ENCODE measurements around the gene CCT6A.
"Not testable (repeated sequence)": the region's sequence is repeated elsewhere in the genome, so short reads cannot be mapped to it uniquely, and the experiment has no call there.

The CCT6A gene

DNA sequence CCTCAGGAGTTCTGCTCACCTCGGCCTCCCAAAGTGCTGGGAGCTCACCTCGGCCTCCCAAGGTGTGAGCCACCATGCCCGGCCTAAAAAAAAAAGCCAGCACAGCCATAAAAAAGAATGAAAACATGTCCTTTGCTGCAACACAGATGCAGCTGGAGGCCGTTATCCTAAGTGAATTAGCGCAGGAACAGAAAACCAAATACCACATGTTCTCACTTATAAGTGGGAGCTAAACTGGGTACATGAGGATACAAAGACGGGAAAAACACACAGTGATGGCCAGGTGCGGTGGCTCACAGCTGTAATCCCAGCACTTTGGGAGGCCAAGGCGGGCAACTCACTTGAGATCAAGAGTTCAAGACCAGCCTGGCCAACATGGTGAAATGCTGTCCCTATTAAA is 21.2 kb upstream of the CCT6A start:
- H3K4me1 ChIP-seq (ENCODE audit: control insufficient read depth, insufficient read depth, low read length, poor library complexity, severe bottlenecking) = peaks cover 5% of the 10 kb centered on the region
- H3K36me3 ChIP-seq (ENCODE audit: control insufficient read depth, insufficient read depth, low read length) = peaks cover 58% of the 10 kb centered on the region
- WGBS, 2 experiments (ENCODE audit: insufficient coverage in 2 of 2) = 85 to 89% methylated on average over 4 to 5 of the region's 8 CpGs
- H3K9me3 ChIP-seq (ENCODE audit: control insufficient read depth, low read length) = no peaks in the 10 kb centered on the region
- no peak overlapping the region for H3K4me3 ChIP-seq (ENCODE audit: extremely low read depth, insufficient read depth, low read length, poor library complexity, severe bottlenecking)
- H3K27ac ChIP-seq (ENCODE audit: low read depth, low read length, severe bottlenecking) = no peak overlapping the region

DNA sequence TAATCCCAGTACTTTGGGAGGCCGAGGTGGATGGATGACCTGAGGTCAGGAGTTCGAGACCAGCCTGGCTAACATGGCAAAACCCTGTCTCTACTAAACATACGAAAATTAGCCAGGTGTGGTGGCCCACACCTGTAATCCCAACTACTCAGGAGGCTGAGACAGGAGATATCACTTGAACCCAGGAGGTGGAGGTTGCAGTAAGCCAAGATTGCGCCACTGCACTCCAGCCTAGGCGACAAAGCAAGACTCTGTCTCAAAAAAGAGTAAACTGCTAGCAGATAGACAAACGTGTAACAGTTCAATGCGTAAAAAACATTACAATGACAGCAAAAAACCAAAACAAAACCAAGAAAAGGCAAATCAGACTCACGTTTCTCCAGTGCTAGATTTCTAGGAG is 20.0 kb upstream of the CCT6A start:
- not testable (repeated sequence) for H3K9me3 ChIP-seq (ENCODE audit: control insufficient read depth, low read length); H3K27ac ChIP-seq (ENCODE audit: low read depth, low read length, severe bottlenecking); H3K4me3 ChIP-seq (ENCODE audit: extremely low read depth, insufficient read depth, low read length, poor library complexity, severe bottlenecking); H3K4me1 ChIP-seq (ENCODE audit: control insufficient read depth, insufficient read depth, low read length, poor library complexity, severe bottlenecking)
- peaks cover 50% of the 10 kb centered on the region for H3K36me3 ChIP-seq (ENCODE audit: control insufficient read depth, insufficient read depth, low read length)
- 93% methylated on average over 6 to 7 of the region's 8 CpGs for WGBS, 2 experiments (ENCODE audit: insufficient coverage in 2 of 2)

DNA sequence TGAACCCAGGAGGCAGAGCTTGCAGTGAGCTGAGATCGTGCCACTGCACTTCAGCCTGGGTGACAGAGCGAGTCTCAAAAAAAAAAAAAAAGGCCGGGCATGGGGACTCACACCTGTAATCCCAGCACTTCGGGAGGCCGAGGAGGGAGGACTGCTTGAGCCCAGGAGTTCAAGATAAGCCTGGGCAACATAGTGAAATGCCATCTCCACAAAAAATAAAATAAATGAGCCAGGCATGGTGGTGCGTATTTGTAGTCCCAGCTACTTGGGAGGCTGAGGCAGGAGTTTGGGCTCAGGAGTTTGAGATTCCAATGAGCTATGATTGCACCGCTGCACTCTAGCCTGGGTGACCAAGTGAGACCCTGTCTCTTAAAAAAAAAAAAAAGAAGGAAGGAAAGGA is 19.0 kb upstream of the CCT6A start:
- peaks cover 40% of the 10 kb centered on the region for H3K36me3 ChIP-seq (ENCODE audit: control insufficient read depth, insufficient read depth, low read length)
- not testable (repeated sequence) for H3K4me3 ChIP-seq (ENCODE audit: extremely low read depth, insufficient read depth, low read length, poor library complexity, severe bottlenecking); H3K9me3 ChIP-seq (ENCODE audit: control insufficient read depth, low read length); H3K27ac ChIP-seq (ENCODE audit: low read depth, low read length, severe bottlenecking); H3K4me1 ChIP-seq (ENCODE audit: control insufficient read depth, insufficient read depth, low read length, poor library complexity, severe bottlenecking)
- WGBS, 2 experiments (ENCODE audit: insufficient coverage in 2 of 2) = 91 to 92% methylated on average over 4 to 5 of the region's 7 CpGs

DNA sequence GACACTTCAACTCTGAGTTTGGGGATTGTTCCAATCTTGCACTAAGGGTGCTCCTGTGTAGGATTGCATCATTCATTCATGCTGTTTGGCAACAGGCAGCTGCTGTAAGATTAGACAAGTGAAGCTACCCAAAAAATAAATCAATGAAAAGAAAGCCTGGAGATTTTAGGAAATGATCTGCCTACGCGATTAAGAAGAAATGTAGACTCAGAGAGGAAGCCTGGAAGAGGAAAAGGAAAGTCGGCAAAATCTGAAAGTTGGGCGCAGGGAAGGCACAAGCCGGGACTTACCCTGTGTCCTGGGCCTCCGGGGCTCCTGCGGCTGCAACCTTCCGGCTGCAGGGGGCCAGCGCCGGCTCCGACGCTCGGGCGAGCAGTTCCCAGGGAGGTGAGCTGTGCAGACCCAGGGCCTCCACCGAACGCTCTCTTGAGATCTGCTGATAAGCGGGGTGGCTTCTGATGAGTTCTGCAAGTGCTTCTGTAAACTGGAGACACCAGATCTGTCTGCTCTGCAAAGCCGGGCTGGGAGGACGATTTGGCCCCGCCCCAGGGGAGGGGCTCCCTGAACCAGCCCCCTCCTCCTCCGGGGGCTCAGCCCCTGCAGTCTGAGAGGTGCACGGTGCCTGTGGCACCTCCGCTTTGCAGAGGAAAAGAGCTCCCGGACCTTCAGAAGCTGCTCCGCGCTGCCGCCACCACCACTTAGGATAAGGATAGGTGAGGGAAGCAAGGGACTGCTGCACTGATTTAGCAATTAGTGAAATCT is 17.7 kb upstream of the CCT6A start:
- peaks cover 34% of the 10 kb centered on the region for H3K36me3 ChIP-seq (ENCODE audit: control insufficient read depth, insufficient read depth, low read length)
- peak overlapping the region; percentile 96 for H3K27ac ChIP-seq (ENCODE audit: low read depth, low read length, severe bottlenecking)
- peaks cover 5% of the 10 kb centered on the region for H3K4me1 ChIP-seq (ENCODE audit: control insufficient read depth, insufficient read depth, low read length, poor library complexity, severe bottlenecking)
- H3K9me3 ChIP-seq (ENCODE audit: control insufficient read depth, low read length) = no peaks in the 10 kb centered on the region
- H3K4me3 ChIP-seq (ENCODE audit: extremely low read depth, insufficient read depth, low read length, poor library complexity, severe bottlenecking) = peak overlapping the region; percentile 56
- 0% methylated on average over 17 to 22 of the region's 27 CpGs for WGBS, 2 experiments (ENCODE audit: insufficient coverage in 2 of 2)

DNA sequence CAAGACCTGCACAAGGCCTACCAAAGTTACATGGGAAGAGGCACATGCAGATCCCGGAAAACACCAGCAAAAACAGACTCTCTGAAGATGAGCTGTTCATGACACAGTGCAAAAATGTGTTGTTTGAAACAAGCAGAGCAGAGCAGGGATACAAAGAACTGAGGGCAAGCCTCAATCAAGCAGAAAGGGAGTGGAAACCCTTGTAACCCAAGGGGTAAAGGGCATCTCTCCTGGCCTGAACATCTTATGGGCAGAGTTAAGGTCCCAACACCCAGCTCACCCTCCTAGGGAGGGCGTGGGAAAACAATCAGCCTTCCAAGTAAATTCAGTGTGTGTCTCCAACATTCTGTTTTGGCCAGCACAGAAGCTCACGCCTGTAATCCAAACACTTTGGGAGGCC is 10.8 kb upstream of the CCT6A start:
- no peaks in the 10 kb centered on the region for H3K4me1 ChIP-seq (ENCODE audit: control insufficient read depth, insufficient read depth, low read length, poor library complexity, severe bottlenecking)
- H3K27ac ChIP-seq (ENCODE audit: low read depth, low read length, severe bottlenecking) = peak overlapping the region; percentile 67
- H3K4me3 ChIP-seq (ENCODE audit: extremely low read depth, insufficient read depth, low read length, poor library complexity, severe bottlenecking) = no peak overlapping the region
- peaks cover 20% of the 10 kb centered on the region for H3K36me3 ChIP-seq (ENCODE audit: control insufficient read depth, insufficient read depth, low read length)
- no peaks in the 10 kb centered on the region for H3K9me3 ChIP-seq (ENCODE audit: control insufficient read depth, low read length)
- WGBS, 2 experiments (ENCODE audit: insufficient coverage in 2 of 2) = 81 to 93% methylated on average over 3 of the region's 3 CpGs

DNA sequence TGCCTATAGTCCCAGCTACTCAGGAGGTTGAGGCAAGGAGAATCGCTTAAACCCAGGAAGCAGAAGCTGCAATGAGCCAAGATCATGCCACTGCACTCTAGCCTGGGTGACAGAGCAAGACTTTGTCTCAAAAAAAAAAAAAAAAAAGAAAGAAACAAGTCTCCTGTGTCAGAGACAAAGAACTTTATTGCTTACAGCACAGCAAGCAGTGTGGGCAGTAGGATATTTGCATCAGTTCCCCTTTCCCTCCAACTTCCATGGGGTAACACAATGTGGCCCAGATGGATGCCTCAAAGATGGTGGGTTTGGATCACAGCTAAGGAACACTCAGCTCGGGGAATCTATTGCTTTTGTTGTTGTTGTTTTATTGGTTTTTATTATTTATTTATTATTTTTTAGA is 5.8 kb upstream of the CCT6A start:
- 100% methylated on average over 1 of the region's 2 CpGs; no CpG with 5 or more reads in 1 of the 2 experiments for WGBS, 2 experiments (ENCODE audit: insufficient coverage in 2 of 2)
- H3K4me1 ChIP-seq (ENCODE audit: control insufficient read depth, insufficient read depth, low read length, poor library complexity, severe bottlenecking) = not testable (repeated sequence)

DNA sequence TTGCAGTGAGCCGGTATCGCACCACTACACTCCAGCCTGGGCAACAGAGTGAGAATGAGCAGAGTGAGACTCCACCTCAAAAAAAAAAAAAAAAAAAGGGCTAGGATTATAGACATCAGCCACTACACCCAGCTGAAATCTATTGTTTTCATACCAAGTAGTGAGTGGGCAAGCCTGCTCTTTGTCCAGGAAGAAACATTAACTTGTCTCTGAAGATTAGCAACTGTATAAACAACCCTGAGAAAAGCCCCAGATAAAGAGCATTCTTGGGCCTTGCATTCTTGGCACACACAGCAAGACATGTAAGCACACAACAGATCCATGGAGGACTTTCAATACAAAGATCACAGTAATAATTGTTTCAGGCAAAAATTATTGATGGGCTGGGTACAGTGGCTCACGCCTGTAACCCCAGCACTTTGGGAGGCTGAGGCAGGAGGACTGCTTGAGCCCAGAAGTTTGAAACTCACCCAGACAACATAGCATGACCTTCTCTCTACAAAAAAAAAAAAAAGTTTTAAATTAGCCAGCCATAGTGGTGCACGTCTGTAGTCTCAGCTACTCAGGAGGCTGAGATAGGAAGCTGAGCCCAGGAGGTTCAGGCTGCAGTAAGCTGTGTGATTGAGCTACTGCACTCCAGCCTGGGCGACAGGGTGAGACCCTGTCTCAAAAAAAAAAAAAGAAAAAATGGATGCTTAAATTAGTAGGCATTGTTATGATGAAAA is 4.7 kb upstream of the CCT6A start:
- H3K4me1 ChIP-seq (ENCODE audit: control insufficient read depth, insufficient read depth, low read length, poor library complexity, severe bottlenecking) = peaks cover 9% of the 10 kb centered on the region
- H3K27ac ChIP-seq (ENCODE audit: low read depth, low read length, severe bottlenecking) = peak overlapping the region; percentile 97
- H3K36me3 ChIP-seq (ENCODE audit: control insufficient read depth, insufficient read depth, low read length) = peaks cover 12% of the 10 kb centered on the region
- 67 to 88% methylated on average over 1 to 4 of the region's 5 CpGs for WGBS, 2 experiments (ENCODE audit: insufficient coverage in 2 of 2)
- H3K9me3 ChIP-seq (ENCODE audit: control insufficient read depth, low read length) = no peaks in the 10 kb centered on the region
- no peak overlapping the region for H3K4me3 ChIP-seq (ENCODE audit: extremely low read depth, insufficient read depth, low read length, poor library complexity, severe bottlenecking)

More for the DNA sequence above, 5.8 kb upstream of the CCT6A start:
- H3K4me3 ChIP-seq (ENCODE audit: extremely low read depth, insufficient read depth, low read length, poor library complexity, severe bottlenecking); H3K27ac ChIP-seq (ENCODE audit: low read depth, low read length, severe bottlenecking); H3K9me3 ChIP-seq (ENCODE audit: control insufficient read depth, low read length): not testable (repeated sequence)
- H3K36me3 ChIP-seq (ENCODE audit: control insufficient read depth, insufficient read depth, low read length) = peaks cover 12% of the 10 kb centered on the region

DNA sequence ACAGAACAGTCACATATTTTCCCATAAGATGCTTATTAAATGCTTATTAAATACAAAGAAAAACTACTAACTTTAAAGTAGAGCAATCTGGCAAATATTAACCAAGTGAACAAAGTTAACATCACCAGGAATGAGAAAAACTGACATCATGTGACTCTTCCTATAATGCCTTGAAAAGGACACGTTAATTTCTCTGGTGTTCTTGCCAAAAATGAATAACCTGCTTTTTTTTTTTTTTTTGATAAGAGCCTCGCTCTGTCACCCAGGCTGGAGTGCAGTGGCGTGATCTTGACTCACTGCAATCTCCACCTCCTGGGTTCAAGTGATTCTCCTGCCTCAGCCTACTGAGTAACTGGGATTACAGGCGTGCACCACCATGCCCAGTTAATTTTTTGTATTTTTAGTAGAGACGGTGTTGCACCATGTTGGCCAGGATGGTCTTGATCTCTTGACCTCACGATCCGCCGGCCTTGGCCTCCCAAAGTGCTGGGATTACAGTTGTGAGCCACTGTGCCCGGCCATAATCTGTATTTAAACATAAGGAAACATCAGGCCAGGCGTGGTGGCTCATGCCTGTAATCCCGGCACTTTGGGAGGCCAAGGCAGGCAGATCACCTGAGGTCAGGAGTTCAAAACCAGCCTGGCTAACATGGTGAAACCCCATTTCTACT is 4.0 kb upstream of the CCT6A start:
- H3K4me1 ChIP-seq (ENCODE audit: control insufficient read depth, insufficient read depth, low read length, poor library complexity, severe bottlenecking) = not testable (repeated sequence)
- H3K27ac ChIP-seq (ENCODE audit: low read depth, low read length, severe bottlenecking) = peak overlapping the region; percentile 97
- WGBS, 2 experiments (ENCODE audit: insufficient coverage in 2 of 2) = 80 to 94% methylated on average over 8 to 9 of the region's 11 CpGs

DNA sequence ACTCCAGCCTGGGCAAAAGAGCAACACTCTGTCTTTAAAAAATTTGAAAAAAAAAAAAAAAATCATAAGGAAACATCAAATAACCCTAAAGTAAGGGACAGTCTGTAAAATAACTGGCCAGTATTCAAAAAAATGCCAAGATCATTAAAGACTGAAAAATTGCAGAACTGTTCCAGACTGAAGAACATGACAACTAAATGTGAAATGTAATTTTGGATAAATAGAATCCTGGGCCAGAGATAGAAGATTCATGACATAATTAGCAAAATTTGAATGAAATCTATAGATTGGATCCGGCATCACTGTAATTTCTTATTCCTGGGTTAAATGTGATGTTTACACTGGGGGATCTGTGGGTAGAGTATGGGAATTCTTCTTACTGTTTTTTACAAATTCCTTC is 3.3 kb upstream of the CCT6A start:
- Histone ChIP-seq H3K4me3 (ENCODE audit: extremely low read depth, insufficient read depth, low read length, poor library complexity, severe bottlenecking) (no peak overlapping the region), H3K36me3 (ENCODE audit: control insufficient read depth, insufficient read depth, low read length) (peaks cover 9% of the 10 kb centered on the region), H3K27ac (ENCODE audit: low read depth, low read length, severe bottlenecking) (peak overlapping the region; percentile 4), H3K4me1 (ENCODE audit: control insufficient read depth, insufficient read depth, low read length, poor library complexity, severe bottlenecking) (peaks cover 14% of the 10 kb centered on the region), H3K9me3 (ENCODE audit: control insufficient read depth, low read length) (no peaks in the 10 kb centered on the region)
- WGBS, 2 experiments (ENCODE audit: insufficient coverage in 2 of 2) = no CpG with 5 or more reads among the region's 1 CpG

More for the DNA sequence above, 4.0 kb upstream of the CCT6A start:
- not testable (repeated sequence) for H3K36me3 ChIP-seq (ENCODE audit: control insufficient read depth, insufficient read depth, low read length); H3K9me3 ChIP-seq (ENCODE audit: control insufficient read depth, low read length); H3K4me3 ChIP-seq (ENCODE audit: extremely low read depth, insufficient read depth, low read length, poor library complexity, severe bottlenecking)

DNA sequence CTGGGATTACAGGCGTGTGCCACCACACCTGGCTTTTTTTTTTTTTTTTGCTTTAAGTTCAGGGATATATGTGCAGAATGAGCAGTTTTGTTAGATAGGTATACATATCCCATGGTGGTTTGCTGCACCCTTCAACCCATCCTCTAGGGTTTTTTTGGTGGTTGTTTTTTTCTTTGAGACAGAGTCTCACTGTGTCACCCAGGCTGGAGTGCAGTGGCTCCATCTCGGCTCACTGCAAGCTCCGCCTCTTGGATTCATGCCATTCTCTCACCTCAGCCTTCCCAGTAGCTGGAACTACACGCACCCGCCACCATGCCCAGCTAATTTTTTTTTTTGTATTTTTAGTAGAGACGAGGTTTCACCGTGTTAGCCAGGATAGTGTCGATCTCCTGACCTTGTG is 2.8 kb upstream of the CCT6A start:
- H3K9me3 ChIP-seq (ENCODE audit: control insufficient read depth, low read length); H3K4me3 ChIP-seq (ENCODE audit: extremely low read depth, insufficient read depth, low read length, poor library complexity, severe bottlenecking); H3K27ac ChIP-seq (ENCODE audit: low read depth, low read length, severe bottlenecking): not testable (repeated sequence)
- Histone ChIP-seq H3K36me3 (ENCODE audit: control insufficient read depth, insufficient read depth, low read length) (peaks cover 14% of the 10 kb centered on the region), H3K4me1 (ENCODE audit: control insufficient read depth, insufficient read depth, low read length, poor library complexity, severe bottlenecking) (peaks cover 18% of the 10 kb centered on the region)
- 89 to 90% methylated on average over 3 to 7 of the region's 8 CpGs for WGBS, 2 experiments (ENCODE audit: insufficient coverage in 2 of 2)

DNA sequence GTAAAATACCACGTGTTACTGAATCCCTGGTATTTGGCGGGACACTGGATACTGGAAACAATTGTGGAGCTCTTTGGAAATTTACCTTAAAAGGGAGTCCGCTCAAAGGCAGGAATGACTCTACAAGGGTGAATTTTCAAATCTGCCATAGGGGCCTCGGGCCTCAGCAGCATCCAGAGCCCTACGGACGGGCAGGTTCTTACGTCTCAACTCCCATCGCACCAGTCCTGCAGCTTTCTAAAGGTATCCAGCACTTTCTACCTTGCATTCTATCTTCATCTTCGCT is 569 bp upstream of the CCT6A start:
- 1% methylated on average over 8 to 9 of the region's 9 CpGs for WGBS, 2 experiments (ENCODE audit: insufficient coverage in 2 of 2)
- peak overlapping the region; percentile 93 for H3K27ac ChIP-seq (ENCODE audit: low read depth, low read length, severe bottlenecking)
- no peaks in the 10 kb centered on the region for H3K9me3 ChIP-seq (ENCODE audit: control insufficient read depth, low read length)
- H3K4me3 ChIP-seq (ENCODE audit: extremely low read depth, insufficient read depth, low read length, poor library complexity, severe bottlenecking) = peak overlapping the region; percentile 95
- peaks cover 24% of the 10 kb centered on the region for H3K4me1 ChIP-seq (ENCODE audit: control insufficient read depth, insufficient read depth, low read length, poor library complexity, severe bottlenecking)
- H3K36me3 ChIP-seq (ENCODE audit: control insufficient read depth, insufficient read depth, low read length) = peaks cover 34% of the 10 kb centered on the region

Measured in mesodermal cell (in vitro differentiated cells).